T-helper 2 cell treated with Interferon-gamma antibody and Interleukin-4, amounts not matched to agents 5 μg/mL and 100 μg/mL, for 36 hours (primary cell): ENCODE data around the gene CCDC201.
"Not testable (repeated sequence)": the region's sequence is repeated elsewhere in the genome, so short reads cannot be mapped to it uniquely, and the experiment has no call there.

Experiments
- DNase-seq: peaks from one replicate; pipeline ENCODE4 v3.0.0; 2021; ENCODE audit warnings: low spot score
- H3K27ac Mint-ChIP-seq: one replicate; pipeline ENCODE4 v1.8.0; 2021; ENCODE audit warnings: mild to moderate bottlenecking, mixed read lengths
- H3K27me3 Mint-ChIP-seq: one replicate; pipeline ENCODE4 v1.8.0; 2021; ENCODE audit warnings: low read depth, mixed read lengths
- H3K36me3 Mint-ChIP-seq: one replicate; pipeline ENCODE4 v1.8.0; 2021; ENCODE audit warnings: low read depth, mixed read lengths
- H3K4me1 Mint-ChIP-seq: one replicate; pipeline ENCODE4 v1.8.0; 2021; ENCODE audit warnings: low read depth, mixed read lengths
- H3K4me3 Mint-ChIP-seq: one replicate; pipeline ENCODE4 v1.8.0; 2022; ENCODE audit warnings: mild to moderate bottlenecking, moderate library complexity, mixed read lengths
- H3K9me3 Mint-ChIP-seq: one replicate; pipeline ENCODE4 v1.8.0; 2021; ENCODE audit warnings: mixed read lengths

Gene CCDC201

GRCh38 chr7:45841926-45842717 is 30.8 kb downstream of the CCDC201 start:
- H3K4me3 Mint-ChIP-seq, H3K36me3 Mint-ChIP-seq, H3K4me1 Mint-ChIP-seq, H3K9me3 Mint-ChIP-seq, H3K27me3 Mint-ChIP-seq, H3K27ac Mint-ChIP-seq, DNase-seq: not testable (repeated sequence)

DNA sequence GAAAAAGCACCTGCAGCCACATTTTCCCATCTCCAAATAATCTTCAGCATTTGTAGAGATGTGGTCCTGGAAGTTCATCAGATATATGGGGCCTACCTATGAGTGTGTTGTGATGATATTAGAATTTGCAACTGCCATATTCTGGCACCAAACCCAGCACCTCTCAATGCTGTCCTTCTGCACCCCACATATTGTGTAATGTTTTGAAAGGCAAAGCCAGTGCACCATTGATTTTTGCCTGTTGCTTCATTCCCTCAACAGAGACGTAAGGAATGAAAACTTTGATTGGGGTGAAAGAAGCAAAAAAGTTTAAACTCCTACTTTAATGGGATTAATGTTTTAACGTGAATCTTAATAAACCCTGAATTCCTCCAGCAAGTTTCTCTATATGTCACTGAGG is 34.0 kb downstream of the CCDC201 start:
- not testable (repeated sequence) for H3K36me3 Mint-ChIP-seq, H3K4me3 Mint-ChIP-seq, H3K27ac Mint-ChIP-seq, H3K4me1 Mint-ChIP-seq, DNase-seq, H3K9me3 Mint-ChIP-seq, H3K27me3 Mint-ChIP-seq

GRCh38 chr7:45832433-45833177 is 40.3 kb downstream of the CCDC201 start:
- not testable (repeated sequence) for H3K4me3 Mint-ChIP-seq, H3K36me3 Mint-ChIP-seq, H3K27me3 Mint-ChIP-seq, H3K9me3 Mint-ChIP-seq, H3K27ac Mint-ChIP-seq, DNase-seq, H3K4me1 Mint-ChIP-seq

- H3K27me3 Mint-ChIP-seq, H3K4me3 Mint-ChIP-seq, H3K9me3 Mint-ChIP-seq, DNase-seq, H3K4me1 Mint-ChIP-seq, H3K36me3 Mint-ChIP-seq, H3K27ac Mint-ChIP-seq: not testable (repeated sequence)
These were observed 43.0 kb downstream of the CCDC201 start for GRCh38 chr7:45829846-45830245.

- H3K4me1 Mint-ChIP-seq, H3K27ac Mint-ChIP-seq, H3K9me3 Mint-ChIP-seq, DNase-seq, H3K27me3 Mint-ChIP-seq, H3K36me3 Mint-ChIP-seq, H3K4me3 Mint-ChIP-seq: not testable (repeated sequence)
These were observed 45.2 kb downstream of the CCDC201 start for GRCh38 chr7:45827731-45828130.

GRCh38 chr7:45826550-45826949 is 46.3 kb downstream of the CCDC201 start:
- H3K36me3 Mint-ChIP-seq, H3K9me3 Mint-ChIP-seq, H3K4me3 Mint-ChIP-seq, DNase-seq, H3K27me3 Mint-ChIP-seq, H3K4me1 Mint-ChIP-seq, H3K27ac Mint-ChIP-seq: not testable (repeated sequence)

- not testable (repeated sequence) for H3K27ac Mint-ChIP-seq, DNase-seq, H3K4me3 Mint-ChIP-seq, H3K9me3 Mint-ChIP-seq, H3K4me1 Mint-ChIP-seq, H3K27me3 Mint-ChIP-seq, H3K36me3 Mint-ChIP-seq
These were observed 54.1 kb downstream of the CCDC201 start for GRCh38 chr7:45818763-45819162.

DNA sequence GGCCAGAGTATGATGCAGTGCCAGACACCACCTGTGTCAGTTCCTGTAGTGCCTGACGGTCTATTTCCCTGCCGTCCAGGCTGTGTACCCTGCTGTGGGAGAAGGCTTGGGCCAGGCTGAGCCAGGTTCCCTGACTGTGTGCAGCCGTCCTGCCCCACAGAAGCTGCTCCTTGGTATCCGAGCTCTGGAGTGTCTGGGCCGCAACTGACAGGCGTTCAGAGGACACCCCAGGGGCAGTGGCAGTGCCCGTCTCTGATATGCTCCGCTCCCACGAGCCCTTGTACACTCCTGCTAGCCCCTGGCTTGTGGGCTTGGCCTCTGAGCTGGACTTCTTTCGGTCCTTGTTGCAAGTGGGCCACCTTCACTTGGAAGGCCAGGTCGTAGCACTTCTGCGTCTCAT is 55.0 kb downstream of the CCDC201 start:
- not testable (repeated sequence) for H3K4me3 Mint-ChIP-seq, H3K36me3 Mint-ChIP-seq, H3K4me1 Mint-ChIP-seq, DNase-seq, H3K9me3 Mint-ChIP-seq, H3K27me3 Mint-ChIP-seq, H3K27ac Mint-ChIP-seq

DNA sequence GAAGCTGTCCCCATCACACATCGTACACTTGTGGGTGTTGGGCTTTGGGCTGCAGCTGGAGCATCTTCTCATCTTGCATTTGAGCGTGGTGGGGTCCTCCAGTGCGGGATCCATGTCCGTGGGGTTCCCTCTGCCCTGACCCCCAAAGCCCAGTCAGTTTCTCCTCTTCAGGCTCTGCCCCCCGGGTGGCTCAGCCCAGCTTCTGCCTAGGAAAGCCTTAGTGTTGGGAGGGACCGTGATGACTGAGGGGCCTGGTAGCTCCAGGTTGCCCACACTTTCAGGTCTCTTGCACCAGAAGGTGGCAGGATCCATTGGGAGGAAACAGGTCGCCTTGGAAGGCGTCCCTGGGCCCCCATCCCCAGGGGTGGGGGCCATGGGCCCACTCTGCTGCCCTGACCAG is 55.9 kb downstream of the CCDC201 start:
- H3K27ac Mint-ChIP-seq, H3K36me3 Mint-ChIP-seq, H3K9me3 Mint-ChIP-seq, H3K4me1 Mint-ChIP-seq, H3K4me3 Mint-ChIP-seq, DNase-seq, H3K27me3 Mint-ChIP-seq: not testable (repeated sequence)

DNA sequence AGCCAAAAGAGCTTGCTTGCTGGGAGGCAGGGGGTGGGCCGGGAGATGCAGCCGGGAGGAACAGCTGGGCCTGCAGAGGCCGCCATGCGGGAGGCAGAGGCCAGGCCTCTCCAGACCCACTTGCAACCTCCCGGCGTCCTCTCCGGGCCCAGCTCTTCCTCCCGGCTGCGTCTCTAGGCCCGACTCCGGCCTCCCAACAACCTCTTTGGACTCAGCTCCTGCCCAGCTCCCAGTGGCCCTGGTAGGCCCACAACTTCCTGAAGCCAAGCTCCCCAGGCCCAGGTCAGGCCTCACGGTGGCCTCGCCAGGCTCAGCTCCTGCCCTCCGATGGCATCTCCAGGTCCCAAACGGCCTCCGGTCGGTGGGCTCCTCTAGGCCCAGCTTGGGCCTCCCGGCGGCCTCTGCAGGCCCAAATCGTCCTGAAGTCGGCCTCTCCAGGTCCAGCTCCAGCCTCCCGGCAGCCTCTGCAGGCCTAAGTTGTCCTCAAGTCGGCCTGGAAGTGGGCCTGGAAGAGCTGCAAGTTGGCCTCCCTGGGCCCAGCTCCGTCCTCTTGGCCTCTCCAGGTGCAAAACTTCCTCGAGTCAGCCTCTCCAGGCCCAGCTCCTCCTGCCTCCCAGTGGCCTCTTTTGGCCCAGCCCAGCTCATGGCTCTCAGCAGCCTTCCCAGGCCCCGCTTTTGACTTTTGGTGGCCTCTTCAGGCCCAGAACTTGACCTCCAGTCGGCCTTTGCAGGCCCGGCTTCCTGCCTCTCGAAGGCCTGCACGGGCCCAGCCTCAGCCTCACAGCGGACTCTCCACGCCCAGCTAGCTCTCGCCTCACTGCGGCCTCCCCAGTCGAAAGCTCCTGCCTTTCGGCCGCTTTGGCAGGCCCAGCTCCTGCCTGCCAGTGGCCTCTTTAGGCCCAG is 58.4 kb downstream of the CCDC201 start:
- not testable (repeated sequence) for H3K27ac Mint-ChIP-seq, H3K4me3 Mint-ChIP-seq, H3K36me3 Mint-ChIP-seq, H3K9me3 Mint-ChIP-seq, DNase-seq, H3K4me1 Mint-ChIP-seq, H3K27me3 Mint-ChIP-seq

DNA sequence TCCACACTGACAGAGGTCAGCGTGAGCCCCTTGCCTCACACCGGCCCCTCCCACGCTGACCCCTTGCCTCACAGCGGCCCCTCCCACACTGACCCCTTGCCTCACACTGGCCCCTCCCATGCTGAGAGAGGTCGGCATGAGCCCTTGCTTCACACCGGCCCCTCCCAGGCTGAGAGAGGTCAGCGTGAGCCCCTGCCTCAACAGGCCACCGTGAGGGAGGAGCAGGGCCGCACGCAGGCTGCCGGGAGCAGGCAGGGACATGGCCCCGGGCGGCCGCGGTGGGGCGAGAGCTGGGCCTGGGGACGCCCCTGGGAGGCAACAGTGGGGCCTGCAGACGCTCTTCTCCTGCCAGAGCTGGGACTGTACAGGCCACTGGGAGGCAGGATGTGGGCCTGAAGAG is 59.1 kb downstream of the CCDC201 start:
- not testable (repeated sequence) for H3K27me3 Mint-ChIP-seq, H3K9me3 Mint-ChIP-seq, H3K27ac Mint-ChIP-seq, H3K36me3 Mint-ChIP-seq, DNase-seq, H3K4me1 Mint-ChIP-seq, H3K4me3 Mint-ChIP-seq

DNA sequence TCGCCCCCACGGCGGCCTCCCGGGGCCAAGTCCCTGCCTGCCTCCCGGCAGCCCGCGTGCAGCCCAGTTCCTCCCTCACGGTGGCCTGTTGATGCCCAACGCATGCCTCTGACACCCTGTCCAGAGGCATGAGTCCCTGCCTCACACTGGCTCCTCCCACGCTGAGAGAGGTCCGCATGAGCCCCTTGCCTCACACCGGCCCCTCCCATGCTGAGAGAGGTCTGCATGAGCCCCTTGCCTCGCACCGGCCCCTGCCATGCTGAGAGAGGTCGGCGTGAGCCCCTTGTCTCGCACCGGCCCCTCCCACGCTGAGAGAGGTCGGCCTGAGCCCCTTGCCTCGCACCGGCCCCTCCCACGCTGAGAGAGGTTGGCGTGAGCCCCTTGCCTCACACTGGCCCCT is 59.9 kb downstream of the CCDC201 start:
- Mint-ChIP-seq H3K4me3 (no peak overlapping the region), H3K36me3 (no peaks in the 10 kb centered on the region), H3K27ac (no peak overlapping the region), H3K27me3 (no peaks in the 10 kb centered on the region), H3K9me3 (no peaks in the 10 kb centered on the region), H3K4me1 (no peaks in the 10 kb centered on the region)
- DNase-seq, result no peak

GRCh38 chr7:45811652-45812234 is 61.1 kb downstream of the CCDC201 start:
- H3K27ac Mint-ChIP-seq, H3K36me3 Mint-ChIP-seq, DNase-seq, H3K9me3 Mint-ChIP-seq, H3K4me1 Mint-ChIP-seq, H3K27me3 Mint-ChIP-seq, H3K4me3 Mint-ChIP-seq: not testable (repeated sequence)
